ENCODE results near the gene WARS2.

WARS2 gene

GRCh38 chr1:119040489-119040888 is 100.0 kb downstream of the WARS2 start:
- Histone ChIP-seq H3K9ac (ENCODE audit: low read length in 2 of 2) (no peak overlapping the region), H3K4me1 (ENCODE audit: control insufficient read depth, insufficient read depth, low read length) (no peaks in the 10 kb centered on the region), H3K27me3 (ENCODE audit: control insufficient read depth in 1 of 2, insufficient read depth in 2 of 2, low read length in 2 of 2) (no peaks in the 10 kb centered on the region), H3K27ac (ENCODE audit: low read length) (no peak overlapping the region), H3K9me3 (ENCODE audit: control insufficient read depth in 2 of 2, low read length in 2 of 2) (no peaks in the 10 kb centered on the region), H3K4me3 (ENCODE audit: low read length in 2 of 2) (no peak overlapping the region), H3K36me3 (ENCODE audit: control insufficient read depth in 2 of 2, insufficient read depth in 2 of 2, low read length in 2 of 2) (peaks cover 11 to 14% of the 10 kb centered on the region in 2 donors)

GRCh38 chr1:119038363-119038762 is 102.1 kb downstream of the WARS2 start:
- H3K9ac ChIP-seq (ENCODE audit: low read length in 2 of 2) = no peak overlapping the region
- H3K9me3 ChIP-seq (ENCODE audit: control insufficient read depth in 2 of 2, low read length in 2 of 2) = no peaks in the 10 kb centered on the region
- H3K4me3 ChIP-seq (ENCODE audit: low read length in 2 of 2) = no peak overlapping the region
- no peak overlapping the region for H3K27ac ChIP-seq (ENCODE audit: low read length)
- no peaks in the 10 kb centered on the region for H3K4me1 ChIP-seq (ENCODE audit: control insufficient read depth, insufficient read depth, low read length)
- peaks cover 7 to 9% of the 10 kb centered on the region in 2 donors for H3K36me3 ChIP-seq (ENCODE audit: control insufficient read depth in 2 of 2, insufficient read depth in 2 of 2, low read length in 2 of 2)
- H3K27me3 ChIP-seq (ENCODE audit: control insufficient read depth in 1 of 2, insufficient read depth in 2 of 2, low read length in 2 of 2) = no peaks in the 10 kb centered on the region

- H3K36me3 ChIP-seq (ENCODE audit: control insufficient read depth in 2 of 2, insufficient read depth in 2 of 2, low read length in 2 of 2) = peaks cover 8 to 10% of the 10 kb centered on the region in 2 donors
- H3K4me1 ChIP-seq (ENCODE audit: control insufficient read depth, insufficient read depth, low read length) = no peaks in the 10 kb centered on the region
- no peaks in the 10 kb centered on the region for H3K9me3 ChIP-seq (ENCODE audit: control insufficient read depth in 2 of 2, low read length in 2 of 2)
- H3K4me3 ChIP-seq (ENCODE audit: low read length in 2 of 2) = no peak overlapping the region
- H3K9ac ChIP-seq (ENCODE audit: low read length in 2 of 2) = no peak overlapping the region
- no peaks in the 10 kb centered on the region for H3K27me3 ChIP-seq (ENCODE audit: control insufficient read depth in 1 of 2, insufficient read depth in 2 of 2, low read length in 2 of 2)
- H3K27ac ChIP-seq (ENCODE audit: low read length) = no peak overlapping the region
Measured at GRCh38 chr1:119034359-119034758, 106.1 kb downstream of the WARS2 start.

- H3K9me3 ChIP-seq (ENCODE audit: control insufficient read depth in 2 of 2, low read length in 2 of 2) = no peaks in the 10 kb centered on the region
- no peak overlapping the region for H3K27ac ChIP-seq (ENCODE audit: low read length)
- H3K27me3 ChIP-seq (ENCODE audit: control insufficient read depth in 1 of 2, insufficient read depth in 2 of 2, low read length in 2 of 2) = no peaks in the 10 kb centered on the region
- no peak overlapping the region for H3K9ac ChIP-seq (ENCODE audit: low read length in 2 of 2)
- peaks cover 8 to 10% of the 10 kb centered on the region in 2 donors for H3K36me3 ChIP-seq (ENCODE audit: control insufficient read depth in 2 of 2, insufficient read depth in 2 of 2, low read length in 2 of 2)
- no peak overlapping the region for H3K4me3 ChIP-seq (ENCODE audit: low read length in 2 of 2)
- no peaks in the 10 kb centered on the region for H3K4me1 ChIP-seq (ENCODE audit: control insufficient read depth, insufficient read depth, low read length)
Measured at GRCh38 chr1:119032986-119033385, 107.5 kb downstream of the WARS2 start.

- H3K4me3 ChIP-seq (ENCODE audit: low read length in 2 of 2) = no peak overlapping the region
- H3K36me3 ChIP-seq (ENCODE audit: control insufficient read depth in 2 of 2, insufficient read depth in 2 of 2, low read length in 2 of 2) = peaks cover under 1% of the 10 kb centered on the region in 2 donors
- peaks cover 0 to 3% of the 10 kb centered on the region in 2 donors for H3K9me3 ChIP-seq (ENCODE audit: control insufficient read depth in 2 of 2, low read length in 2 of 2)
- H3K4me1 ChIP-seq (ENCODE audit: control insufficient read depth, insufficient read depth, low read length) = no peaks in the 10 kb centered on the region
- no peak overlapping the region for H3K27ac ChIP-seq (ENCODE audit: low read length)
- H3K27me3 ChIP-seq (ENCODE audit: control insufficient read depth in 1 of 2, insufficient read depth in 2 of 2, low read length in 2 of 2) = no peaks in the 10 kb centered on the region
- H3K9ac ChIP-seq (ENCODE audit: low read length in 2 of 2) = no peak overlapping the region
Measured at GRCh38 chr1:119027759-119028158, 112.7 kb downstream of the WARS2 start.

- H3K27ac ChIP-seq (ENCODE audit: low read length) = no peak overlapping the region
- H3K36me3 ChIP-seq (ENCODE audit: control insufficient read depth in 2 of 2, insufficient read depth in 2 of 2, low read length in 2 of 2) = no peaks in the 10 kb centered on the region
- H3K4me3 ChIP-seq (ENCODE audit: low read length in 2 of 2) = no peak overlapping the region
- peaks cover 0 to 3% of the 10 kb centered on the region in 2 donors for H3K9me3 ChIP-seq (ENCODE audit: control insufficient read depth in 2 of 2, low read length in 2 of 2)
- H3K27me3 ChIP-seq (ENCODE audit: control insufficient read depth in 1 of 2, insufficient read depth in 2 of 2, low read length in 2 of 2) = no peaks in the 10 kb centered on the region
- H3K9ac ChIP-seq (ENCODE audit: low read length in 2 of 2) = no peak overlapping the region
- no peaks in the 10 kb centered on the region for H3K4me1 ChIP-seq (ENCODE audit: control insufficient read depth, insufficient read depth, low read length)
Measured at GRCh38 chr1:119026956-119027355, 113.5 kb downstream of the WARS2 start.

- H3K9me3 ChIP-seq (ENCODE audit: control insufficient read depth in 2 of 2, low read length in 2 of 2) = peaks cover 0 to 3% of the 10 kb centered on the region in 2 donors
- H3K27ac ChIP-seq (ENCODE audit: low read length) = no peak overlapping the region
- no peaks in the 10 kb centered on the region for H3K27me3 ChIP-seq (ENCODE audit: control insufficient read depth in 1 of 2, insufficient read depth in 2 of 2, low read length in 2 of 2)
- no peak overlapping the region for H3K9ac ChIP-seq (ENCODE audit: low read length in 2 of 2)
- H3K36me3 ChIP-seq (ENCODE audit: control insufficient read depth in 2 of 2, insufficient read depth in 2 of 2, low read length in 2 of 2) = peaks cover 0 to 2% of the 10 kb centered on the region in 2 donors
- no peaks in the 10 kb centered on the region for H3K4me1 ChIP-seq (ENCODE audit: control insufficient read depth, insufficient read depth, low read length)
- no peak overlapping the region for H3K4me3 ChIP-seq (ENCODE audit: low read length in 2 of 2)
Measured at GRCh38 chr1:119015547-119015946, 124.9 kb downstream of the WARS2 start.

GRCh38 chr1:119012383-119012782 is 128.1 kb downstream of the WARS2 start:
- no peak overlapping the region for H3K27ac ChIP-seq (ENCODE audit: low read length)
- H3K9me3 ChIP-seq (ENCODE audit: control insufficient read depth in 2 of 2, low read length in 2 of 2) = peaks cover 0 to 3% of the 10 kb centered on the region in 2 donors
- H3K36me3 ChIP-seq (ENCODE audit: control insufficient read depth in 2 of 2, insufficient read depth in 2 of 2, low read length in 2 of 2) = no peaks in the 10 kb centered on the region
- H3K4me1 ChIP-seq (ENCODE audit: control insufficient read depth, insufficient read depth, low read length) = peaks cover 11% of the 10 kb centered on the region
- no peak overlapping the region for H3K4me3 ChIP-seq (ENCODE audit: low read length in 2 of 2)
- H3K27me3 ChIP-seq (ENCODE audit: control insufficient read depth in 1 of 2, insufficient read depth in 2 of 2, low read length in 2 of 2) = peaks cover 10 to 19% of the 10 kb centered on the region in 2 donors
- no peak overlapping the region for H3K9ac ChIP-seq (ENCODE audit: low read length in 2 of 2)

GRCh38 chr1:119011706-119012105 is 128.7 kb downstream of the WARS2 start:
- Histone ChIP-seq H3K9me3 (ENCODE audit: control insufficient read depth in 2 of 2, low read length in 2 of 2) (peaks cover 0 to 3% of the 10 kb centered on the region in 2 donors), H3K4me1 (ENCODE audit: control insufficient read depth, insufficient read depth, low read length) (peaks cover 13% of the 10 kb centered on the region), H3K36me3 (ENCODE audit: control insufficient read depth in 2 of 2, insufficient read depth in 2 of 2, low read length in 2 of 2) (no peaks in the 10 kb centered on the region), H3K27me3 (ENCODE audit: control insufficient read depth in 1 of 2, insufficient read depth in 2 of 2, low read length in 2 of 2) (peaks cover 16 to 26% of the 10 kb centered on the region in 2 donors), H3K9ac (ENCODE audit: low read length in 2 of 2) (no peak overlapping the region), H3K4me3 (ENCODE audit: low read length in 2 of 2) (no peak overlapping the region), H3K27ac (ENCODE audit: low read length) (no peak overlapping the region)

- H3K4me1 ChIP-seq (ENCODE audit: control insufficient read depth, insufficient read depth, low read length) = peaks cover 13% of the 10 kb centered on the region
- H3K36me3 ChIP-seq (ENCODE audit: control insufficient read depth in 2 of 2, insufficient read depth in 2 of 2, low read length in 2 of 2) = no peaks in the 10 kb centered on the region
- H3K27me3 ChIP-seq (ENCODE audit: control insufficient read depth in 1 of 2, insufficient read depth in 2 of 2, low read length in 2 of 2) = peaks cover 22 to 32% of the 10 kb centered on the region in 2 donors
- H3K27ac ChIP-seq (ENCODE audit: low read length) = no peak overlapping the region
- H3K9ac ChIP-seq (ENCODE audit: low read length in 2 of 2) = no peak overlapping the region
- H3K9me3 ChIP-seq (ENCODE audit: control insufficient read depth in 2 of 2, low read length in 2 of 2) = no peaks in the 10 kb centered on the region
- no peak overlapping the region for H3K4me3 ChIP-seq (ENCODE audit: low read length in 2 of 2)
Measured at GRCh38 chr1:119011116-119011515, 129.3 kb downstream of the WARS2 start.

- H3K9me3 ChIP-seq (ENCODE audit: control insufficient read depth in 2 of 2, low read length in 2 of 2) = no peaks in the 10 kb centered on the region
- peaks cover 29 to 41% of the 10 kb centered on the region in 2 donors for H3K27me3 ChIP-seq (ENCODE audit: control insufficient read depth in 1 of 2, insufficient read depth in 2 of 2, low read length in 2 of 2)
- no peaks in the 10 kb centered on the region for H3K36me3 ChIP-seq (ENCODE audit: control insufficient read depth in 2 of 2, insufficient read depth in 2 of 2, low read length in 2 of 2)
- peaks cover 13% of the 10 kb centered on the region for H3K4me1 ChIP-seq (ENCODE audit: control insufficient read depth, insufficient read depth, low read length)
- H3K9ac ChIP-seq (ENCODE audit: low read length in 2 of 2) = no peak overlapping the region
- no peak overlapping the region for H3K27ac ChIP-seq (ENCODE audit: low read length)
- no peak overlapping the region for H3K4me3 ChIP-seq (ENCODE audit: low read length in 2 of 2)
Measured at GRCh38 chr1:119010201-119010600, 130.3 kb downstream of the WARS2 start.
